ENCODE data around the gene SLC38A2. TPM values are rescaled to one million over a fixed set of nuclear protein-coding genes. Genes with fewer than 3 reads are reported as not detected.
A peak's percentile ranks its signal among the peaks of the same experiment; 100 is the strongest.
"Not testable (repeated sequence)": the region's sequence is repeated elsewhere in the genome, so short reads cannot be mapped to it uniquely, and the experiment has no call there.

The SLC38A2 gene
- total RNA-seq, 1 experiment from 2014 or later = 331 TPM

GRCh38 chr12:46342562-46343033, 30.0 kb downstream of the SLC38A2 start:
- no peaks in the 10 kb centered on the region for H3K36me3 ChIP-seq
- no peak overlapping the region for H3K4me3 ChIP-seq
- H3K27me3 ChIP-seq = no peaks in the 10 kb centered on the region
- no peaks in the 10 kb centered on the region; the same call in 1 of the 2 replicates for H3K9me3 ChIP-seq
- peak; percentile 18 for DNase-seq

GRCh38 chr12:46339051-46339450, 33.5 kb downstream of the SLC38A2 start:
- H3K36me3 ChIP-seq = no peaks in the 10 kb centered on the region
- no peaks in the 10 kb centered on the region for H3K27me3 ChIP-seq
- DNase-seq = no peak
- no peaks in the 10 kb centered on the region; the same call in 1 of the 2 replicates for H3K9me3 ChIP-seq
- H3K4me3 ChIP-seq = no peak overlapping the region

- H3K9me3 ChIP-seq = peaks cover 11% of the 10 kb centered on the region
- H3K4me3 ChIP-seq = no peak overlapping the region
- H3K36me3 ChIP-seq = no peaks in the 10 kb centered on the region
- peak; percentile 11 for DNase-seq
- H3K27me3 ChIP-seq = no peaks in the 10 kb centered on the region
Observed at GRCh38 chr12:46332260-46332659, 40.3 kb downstream of the SLC38A2 start.

GRCh38 chr12:46325075-46325474, 47.5 kb downstream of the SLC38A2 start:
- H3K9me3 ChIP-seq = peaks cover 13% of the 10 kb centered on the region
- H3K27me3 ChIP-seq, H3K36me3 ChIP-seq: not testable (repeated sequence)

GRCh38 chr12:46320731-46321130, 51.8 kb downstream of the SLC38A2 start:
- Histone ChIP-seq H3K27me3 (no peaks in the 10 kb centered on the region), H3K4me3 (no peak overlapping the region), H3K9me3 (peaks cover 21% of the 10 kb centered on the region; the same call in 1 of the 2 replicates), H3K36me3 (no peaks in the 10 kb centered on the region)
- DNase-seq = no peak

More at GRCh38 chr12:46325075-46325474, 47.5 kb downstream of the SLC38A2 start:
- DNase-seq, H3K4me3 ChIP-seq: not testable (repeated sequence)

GRCh38 chr12:46318037-46318436, 54.5 kb downstream of the SLC38A2 start:
- H3K27me3 ChIP-seq = no peaks in the 10 kb centered on the region
- no peaks in the 10 kb centered on the region for H3K36me3 ChIP-seq
- no peak overlapping the region for H3K4me3 ChIP-seq
- H3K9me3 ChIP-seq = peaks cover 18% of the 10 kb centered on the region
- no peak for DNase-seq

Other genes starting within 250 kb of the SLC38A2 start
- gene SLC38A1, start 103.7 kb downstream of the SLC38A2 start, total RNA-seq (2014; rRNA removed; shearing (Covaris generic); ENCODE audit: low replicate concordance) = 54.3 and 61.2 TPM in 2 replicates